ENCODE results near the gene NR2F2.

The NR2F2 gene

DNA sequence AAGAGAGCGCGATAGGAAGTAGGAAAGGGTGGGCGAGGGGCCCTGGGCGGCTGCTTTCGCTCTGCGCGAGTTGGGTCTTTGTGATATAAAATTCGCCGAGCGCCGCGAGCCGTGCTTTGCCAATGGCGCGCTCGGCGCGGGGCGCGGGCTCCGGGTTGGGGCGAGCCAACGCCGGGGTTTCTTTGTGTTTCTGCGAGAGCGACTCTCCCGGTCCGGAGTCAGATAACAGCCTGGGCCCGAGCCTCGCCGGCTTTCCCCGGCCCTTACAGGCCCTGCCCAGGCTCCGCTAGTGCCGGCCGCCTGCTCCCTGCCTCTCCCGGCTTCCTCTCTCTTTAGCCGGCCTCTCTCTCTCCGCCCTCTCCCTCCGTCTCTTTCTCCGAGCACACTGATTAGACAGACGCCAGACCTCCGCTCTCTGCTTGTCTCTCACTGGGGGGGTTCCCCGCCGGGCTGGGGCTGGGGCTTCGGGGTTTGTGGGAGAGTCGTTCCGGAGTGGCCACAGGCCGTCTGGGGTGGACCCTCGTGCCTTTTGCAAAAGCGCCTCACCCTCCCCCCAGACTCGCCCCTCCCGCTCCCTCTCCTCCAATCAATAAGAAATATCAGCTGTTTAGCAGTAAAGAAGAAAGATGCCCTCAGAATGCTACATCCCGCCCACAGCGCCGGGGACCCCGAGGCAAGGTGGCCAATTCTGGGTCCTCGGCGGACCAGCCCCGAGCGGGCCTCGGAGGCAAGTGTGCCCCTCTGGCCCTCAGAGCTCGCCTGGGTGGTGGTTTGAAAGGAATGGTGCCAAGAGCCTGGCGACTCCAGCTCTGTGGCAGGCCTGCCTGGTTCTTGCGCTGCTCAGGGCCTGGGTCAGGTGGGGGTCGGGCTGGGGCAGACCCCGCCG, 2.9 kb downstream of the NR2F2 start:
- DNase-seq, result peak in 1 of 2 experiments; percentile 53

DNA sequence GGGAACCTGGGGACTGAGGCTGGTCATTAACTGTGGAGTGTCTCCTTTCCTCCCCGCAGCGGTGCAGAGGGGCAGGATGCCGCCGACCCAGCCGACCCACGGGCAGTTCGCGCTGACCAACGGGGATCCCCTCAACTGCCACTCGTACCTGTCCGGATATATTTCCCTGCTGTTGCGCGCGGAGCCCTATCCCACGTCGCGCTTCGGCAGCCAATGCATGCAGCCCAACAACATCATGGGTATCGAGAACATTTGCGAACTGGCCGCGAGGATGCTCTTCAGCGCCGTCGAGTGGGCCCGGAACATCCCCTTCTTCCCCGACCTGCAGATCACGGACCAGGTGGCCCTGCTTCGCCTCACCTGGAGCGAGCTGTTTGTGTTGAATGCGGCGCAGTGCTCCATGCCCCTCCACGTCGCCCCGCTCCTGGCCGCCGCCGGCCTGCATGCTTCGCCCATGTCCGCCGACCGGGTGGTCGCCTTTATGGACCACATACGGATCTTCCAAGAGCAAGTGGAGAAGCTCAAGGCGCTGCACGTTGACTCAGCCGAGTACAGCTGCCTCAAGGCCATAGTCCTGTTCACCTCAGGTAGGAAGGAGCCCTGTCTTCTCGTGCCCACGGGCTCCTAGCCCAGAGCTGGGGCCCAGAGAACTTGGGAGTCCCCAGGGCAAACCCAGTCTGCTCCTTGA, 3.7 kb downstream of the NR2F2 start:
- no peak for DNase-seq

DNA sequence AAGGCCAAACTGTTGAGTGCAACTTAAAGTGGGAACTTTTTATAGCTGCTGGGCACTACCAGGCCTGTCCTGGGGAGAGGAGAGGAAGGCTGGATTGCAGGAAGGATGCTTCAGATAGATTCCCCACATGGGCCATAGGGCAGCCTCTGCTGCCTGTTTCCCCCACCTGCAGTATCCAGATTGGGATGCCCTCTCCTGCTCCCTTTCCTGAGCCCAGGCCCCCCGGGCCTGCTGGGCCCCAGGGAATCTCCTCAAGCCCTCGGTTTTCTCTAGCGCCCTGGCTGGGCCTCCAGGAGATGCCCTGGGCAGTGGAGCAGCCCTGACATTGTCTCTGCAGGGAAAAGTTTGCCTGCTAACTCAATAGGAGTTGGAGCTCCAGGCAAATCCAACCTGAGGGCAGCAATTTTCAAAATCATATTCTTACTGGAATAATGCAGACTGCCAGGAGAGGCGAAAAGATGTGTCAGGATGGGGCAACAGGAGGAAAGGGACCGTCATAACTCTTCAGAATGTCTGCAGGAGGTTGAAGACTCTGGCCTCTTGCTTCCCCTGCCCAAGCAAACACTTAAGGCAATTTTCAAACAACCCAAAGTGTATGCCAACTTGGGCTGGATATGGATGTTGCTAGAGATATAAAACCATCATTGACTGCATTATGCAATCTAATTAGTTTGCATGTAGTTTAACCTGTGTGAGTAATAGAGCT, 4.4 kb downstream of the NR2F2 start:
- DNase-seq, result peak in 1 of 2 experiments; percentile 15

DNA sequence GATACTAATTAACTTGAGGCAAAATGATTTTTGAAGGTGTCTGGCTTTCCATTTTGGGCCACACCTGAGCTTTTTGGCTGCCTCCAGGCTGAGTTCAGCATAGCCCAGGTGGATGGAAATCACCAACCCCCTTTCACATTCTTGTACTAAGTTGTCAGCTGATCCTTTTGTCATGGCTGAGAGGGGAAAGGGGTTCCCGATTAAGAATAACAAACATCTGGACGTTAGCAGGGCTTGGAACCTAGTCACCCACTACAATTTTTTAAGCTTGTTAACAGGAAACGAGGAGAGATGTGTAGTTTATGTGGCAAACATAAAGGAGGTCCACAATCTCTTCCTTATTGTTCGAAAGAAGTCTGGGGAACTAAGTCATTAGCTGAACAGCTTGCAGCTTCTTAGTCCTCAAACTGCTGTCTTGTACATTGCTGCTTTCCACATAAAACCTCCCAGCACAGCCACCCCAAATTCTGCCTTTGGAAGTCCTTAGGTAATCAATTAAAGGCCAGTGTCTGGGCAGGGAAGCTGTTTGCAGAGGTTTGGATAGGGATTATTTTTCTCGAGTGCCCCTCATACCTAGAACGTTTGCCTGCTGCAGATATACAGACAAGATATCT, 5.0 kb downstream of the NR2F2 start:
- DNase-seq, result no peak

DNA sequence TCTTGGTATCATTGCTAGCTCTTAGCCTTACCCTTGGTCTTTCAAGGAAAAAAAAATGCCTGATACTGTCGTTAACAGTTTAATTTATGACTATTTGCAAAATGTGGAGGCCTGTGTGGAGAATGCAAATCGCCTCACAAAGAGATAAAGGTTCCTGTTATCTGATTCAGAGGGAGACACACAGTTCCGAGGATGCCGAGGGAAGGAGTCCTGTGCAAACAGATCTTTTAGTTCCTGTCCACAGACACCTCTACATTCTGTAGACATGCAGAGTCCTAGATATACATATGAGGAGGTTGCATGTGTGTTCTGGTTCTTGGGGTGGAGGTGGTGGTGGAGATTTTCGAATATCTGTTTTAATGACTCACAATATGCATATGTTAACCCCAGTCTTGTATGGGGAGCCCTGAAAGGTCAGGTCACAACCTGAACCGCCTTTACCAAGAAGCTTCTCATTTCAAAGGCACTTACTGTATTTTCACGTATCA, 5.7 kb downstream of the NR2F2 start:
- DNase-seq, result no peak

DNA sequence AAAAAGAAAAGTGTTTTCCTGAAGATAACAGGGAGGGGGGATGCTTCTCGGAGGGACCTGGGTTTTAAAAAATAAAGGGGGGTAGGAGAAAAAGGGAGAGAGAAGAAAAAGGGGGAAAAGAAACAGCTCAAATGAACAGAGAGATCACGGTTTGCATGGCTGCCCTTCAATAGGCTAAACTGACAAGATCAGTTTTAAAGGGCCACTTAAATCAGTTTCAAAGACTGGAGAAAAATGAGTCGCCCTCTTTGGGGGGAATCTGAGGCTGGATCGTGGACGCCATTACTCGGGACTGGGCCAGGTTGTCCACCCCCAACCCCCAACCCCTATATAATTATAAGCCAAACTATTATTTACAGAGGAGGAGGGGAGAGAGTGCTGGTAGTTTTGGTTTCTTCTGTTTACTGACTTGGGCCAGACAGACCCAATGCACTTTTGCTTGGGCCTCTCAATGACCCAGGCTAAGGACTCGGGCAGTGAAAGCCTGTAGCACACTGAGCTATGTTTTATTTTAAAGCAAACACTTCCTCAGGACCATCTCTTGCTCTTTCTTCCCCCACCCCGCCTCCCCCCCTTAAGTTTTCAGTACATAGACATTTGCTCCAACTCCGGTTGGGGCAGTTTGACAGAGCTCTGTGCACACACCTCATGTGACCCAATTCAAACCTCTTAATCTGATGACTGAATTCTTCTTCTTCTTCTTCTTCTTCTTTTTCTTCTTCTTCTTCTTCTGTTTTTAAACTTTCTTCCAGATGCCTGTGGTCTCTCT, 6.3 kb downstream of the NR2F2 start:
- peak in 1 of 2 experiments; percentile 71 for DNase-seq

DNA sequence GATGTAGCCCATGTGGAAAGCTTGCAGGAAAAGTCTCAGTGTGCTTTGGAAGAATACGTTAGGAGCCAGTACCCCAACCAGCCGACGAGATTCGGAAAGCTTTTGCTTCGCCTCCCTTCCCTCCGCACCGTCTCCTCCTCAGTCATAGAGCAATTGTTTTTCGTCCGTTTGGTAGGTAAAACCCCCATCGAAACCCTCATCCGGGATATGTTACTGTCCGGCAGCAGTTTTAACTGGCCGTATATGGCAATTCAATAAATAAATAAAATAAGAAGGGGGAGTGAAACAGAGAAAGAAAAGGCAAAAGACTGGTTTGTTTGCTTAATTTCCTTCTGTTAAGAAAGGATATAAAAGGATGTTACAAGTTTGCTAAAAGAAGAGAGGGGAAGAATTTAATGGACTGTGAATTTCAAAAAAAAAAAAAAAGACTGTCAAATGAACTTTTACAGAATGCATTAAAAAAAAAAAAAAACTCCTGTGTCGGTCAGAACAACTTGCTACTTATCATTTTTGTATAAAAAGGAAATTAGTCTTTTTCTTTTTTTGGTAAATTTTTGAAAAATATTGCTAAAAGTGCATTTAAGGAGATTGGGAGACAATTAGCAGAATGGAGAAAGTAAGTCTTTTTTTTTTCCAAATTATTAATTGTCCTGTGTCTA, 7.0 kb downstream of the NR2F2 start:
- peak in 1 of 2 experiments; percentile 40 for DNase-seq

DNA sequence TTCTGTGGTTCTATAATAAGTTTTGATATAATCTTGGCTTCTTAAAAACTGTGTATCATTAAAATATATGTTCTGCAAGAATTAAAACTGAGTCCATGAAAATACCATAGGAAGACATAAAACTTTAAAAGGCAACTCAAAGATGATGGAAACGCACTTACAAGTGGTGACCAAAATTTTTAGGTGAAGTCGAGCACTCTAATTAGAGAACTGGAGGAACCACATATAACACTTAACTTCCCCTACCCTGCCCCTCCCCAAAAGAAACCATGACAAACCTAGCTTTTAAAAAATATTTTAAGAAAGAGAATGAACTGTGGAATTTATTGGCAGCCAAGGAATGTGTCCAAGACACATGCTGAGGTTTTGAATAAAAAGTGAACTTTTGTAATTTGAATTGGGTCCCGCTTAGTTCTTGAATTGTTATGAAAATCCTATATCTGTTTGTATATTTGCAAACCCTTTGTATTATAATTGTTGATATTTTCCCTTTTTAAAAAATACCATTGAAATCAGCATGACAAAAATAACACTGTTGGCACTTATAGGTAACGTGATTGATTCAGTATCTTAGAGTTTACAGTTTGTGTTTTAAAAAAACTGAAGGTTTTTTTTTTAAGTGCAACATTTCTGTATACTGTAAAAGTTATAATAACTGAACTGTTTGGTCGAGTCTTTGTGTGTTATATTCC, 7.7 kb downstream of the NR2F2 start:
- DNase-seq, result peak in 1 of 2 experiments; percentile 46

DNA sequence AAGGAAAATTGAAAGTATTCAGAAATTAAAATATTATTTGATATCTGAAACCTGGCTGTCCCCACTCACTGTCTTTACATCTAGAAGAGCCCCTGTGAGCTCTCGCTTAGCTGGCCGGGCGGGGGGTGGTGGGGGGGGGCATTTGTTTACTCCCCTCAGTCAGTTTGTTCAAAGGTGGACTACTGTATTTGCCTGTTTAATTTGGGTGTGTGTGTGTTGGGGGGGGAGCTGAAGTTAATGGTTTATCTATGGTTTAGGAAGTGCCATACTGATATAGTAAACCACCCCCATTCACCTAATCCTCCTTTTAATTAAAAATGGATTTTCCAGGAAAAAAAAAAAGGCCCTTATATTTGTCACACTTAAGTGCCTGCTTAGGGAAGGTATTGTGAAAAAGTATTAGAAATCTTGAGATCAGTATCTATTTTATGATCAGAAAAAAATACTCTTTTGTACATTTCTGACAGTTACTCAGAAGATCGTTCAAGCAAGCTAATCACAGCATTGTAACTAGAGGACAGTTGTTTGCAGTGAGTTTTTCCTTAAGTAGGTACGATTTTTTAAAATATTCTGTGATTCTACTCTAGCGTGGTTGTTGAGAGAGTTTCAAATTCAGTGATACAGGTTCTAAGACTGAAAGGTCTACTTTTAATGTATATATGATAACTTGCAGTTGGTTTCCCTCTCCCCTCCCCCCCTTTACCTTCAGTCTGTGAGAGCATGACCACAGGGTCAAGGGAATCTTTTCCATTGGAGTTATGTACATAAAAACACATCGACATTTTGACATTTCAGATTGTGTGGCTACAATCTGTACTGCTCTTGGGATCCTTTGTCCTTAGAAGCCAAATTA, 8.5 kb downstream of the NR2F2 start:
- peak in 1 of 2 experiments; percentile 57 for DNase-seq

DNA sequence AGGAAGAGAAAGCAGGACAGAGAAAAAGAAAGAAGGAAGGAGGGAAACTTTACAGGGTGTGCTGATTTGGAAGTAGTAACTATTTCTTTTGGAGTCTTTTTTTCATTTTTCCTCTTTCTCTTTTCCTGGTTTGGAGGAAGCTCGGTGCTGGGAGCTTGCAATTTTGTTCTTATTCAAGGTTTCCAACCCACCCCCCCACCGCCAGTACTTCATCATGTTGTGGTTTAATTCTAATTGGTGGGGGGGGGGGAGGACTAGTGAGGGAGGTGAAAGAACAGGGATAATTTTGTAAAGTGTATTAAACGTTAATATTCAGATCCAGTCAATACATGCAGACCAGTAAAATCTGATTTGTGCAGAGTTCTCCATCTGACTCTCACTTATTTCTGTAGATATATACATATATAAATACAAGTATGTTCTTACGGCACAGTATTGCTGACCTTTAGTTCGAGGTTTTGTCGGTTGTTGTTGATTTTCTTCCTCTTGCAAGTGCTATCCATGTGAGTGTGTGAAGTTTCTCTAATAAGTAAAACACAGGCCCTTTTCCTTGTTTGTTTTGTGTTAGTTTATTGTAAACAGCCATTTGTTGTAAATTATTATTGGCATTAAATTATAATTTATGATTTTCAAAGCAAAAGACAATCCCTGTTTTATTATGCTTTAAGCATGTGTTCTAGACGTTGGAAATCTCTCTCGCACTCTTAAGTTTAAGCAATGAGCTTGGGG, 9.3 kb downstream of the NR2F2 start:
- DNase-seq, result peak in 1 of 2 experiments; percentile 37

DNA sequence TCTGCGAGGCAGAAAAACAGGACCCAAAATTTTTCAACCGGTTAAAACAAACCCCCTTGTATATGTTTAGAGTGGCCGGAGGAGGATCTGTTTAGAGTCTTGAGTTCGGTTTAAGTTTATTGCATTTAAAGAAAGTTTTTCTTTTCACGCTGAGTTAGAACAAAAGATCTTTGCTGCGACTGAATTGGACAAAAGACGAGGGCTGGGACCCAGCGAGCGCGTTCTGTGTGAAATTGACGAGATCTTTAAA, 9.8 kb downstream of the NR2F2 start:
- DNase-seq, result no peak

DNA sequence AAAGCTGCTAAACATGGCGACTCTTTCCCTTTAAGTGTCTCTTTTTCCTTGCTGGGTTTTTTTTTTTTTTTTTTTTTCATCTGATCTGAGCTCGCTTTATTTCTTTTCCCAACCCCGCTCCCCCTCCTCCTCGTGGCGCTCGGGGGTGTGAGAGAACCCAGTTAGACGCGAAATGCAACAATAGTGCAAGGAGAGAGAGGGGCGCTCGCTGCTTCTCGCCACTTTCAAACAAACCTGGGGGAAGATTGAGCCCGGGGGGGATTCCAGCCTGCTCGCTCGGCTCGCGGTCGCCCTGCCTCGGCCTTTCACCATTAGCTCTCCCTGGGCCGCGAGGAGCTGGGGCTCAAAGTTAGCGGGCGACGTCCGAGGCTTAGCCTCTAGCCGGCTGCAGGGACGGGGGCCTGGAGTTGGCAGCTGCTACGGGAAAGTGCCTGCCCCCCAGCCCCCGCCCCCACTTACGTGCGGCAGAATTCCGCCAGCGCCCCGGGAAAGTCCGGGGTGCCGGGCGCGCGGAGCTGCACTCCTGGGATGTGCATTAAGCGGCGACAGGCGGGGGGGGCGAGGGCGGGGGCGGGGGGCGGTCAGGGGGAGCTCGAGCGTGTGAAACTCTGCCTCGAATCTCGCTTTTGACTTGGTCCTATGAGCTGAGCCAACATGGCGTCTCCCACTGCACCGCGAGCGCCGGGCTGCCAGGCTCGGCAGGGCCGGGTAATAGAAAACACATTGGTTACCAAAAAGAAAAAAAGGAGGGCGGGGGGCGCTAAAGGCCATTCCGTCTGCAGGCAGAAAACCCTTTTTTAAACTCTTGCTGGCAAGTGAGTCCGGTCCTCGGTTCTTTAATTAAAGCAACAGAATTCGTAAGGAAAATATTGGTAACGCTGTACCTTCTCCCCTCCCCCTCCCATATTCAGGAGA, 10.4 kb downstream of the NR2F2 start:
- peak; percentile 48 to 76 for DNase-seq

DNA sequence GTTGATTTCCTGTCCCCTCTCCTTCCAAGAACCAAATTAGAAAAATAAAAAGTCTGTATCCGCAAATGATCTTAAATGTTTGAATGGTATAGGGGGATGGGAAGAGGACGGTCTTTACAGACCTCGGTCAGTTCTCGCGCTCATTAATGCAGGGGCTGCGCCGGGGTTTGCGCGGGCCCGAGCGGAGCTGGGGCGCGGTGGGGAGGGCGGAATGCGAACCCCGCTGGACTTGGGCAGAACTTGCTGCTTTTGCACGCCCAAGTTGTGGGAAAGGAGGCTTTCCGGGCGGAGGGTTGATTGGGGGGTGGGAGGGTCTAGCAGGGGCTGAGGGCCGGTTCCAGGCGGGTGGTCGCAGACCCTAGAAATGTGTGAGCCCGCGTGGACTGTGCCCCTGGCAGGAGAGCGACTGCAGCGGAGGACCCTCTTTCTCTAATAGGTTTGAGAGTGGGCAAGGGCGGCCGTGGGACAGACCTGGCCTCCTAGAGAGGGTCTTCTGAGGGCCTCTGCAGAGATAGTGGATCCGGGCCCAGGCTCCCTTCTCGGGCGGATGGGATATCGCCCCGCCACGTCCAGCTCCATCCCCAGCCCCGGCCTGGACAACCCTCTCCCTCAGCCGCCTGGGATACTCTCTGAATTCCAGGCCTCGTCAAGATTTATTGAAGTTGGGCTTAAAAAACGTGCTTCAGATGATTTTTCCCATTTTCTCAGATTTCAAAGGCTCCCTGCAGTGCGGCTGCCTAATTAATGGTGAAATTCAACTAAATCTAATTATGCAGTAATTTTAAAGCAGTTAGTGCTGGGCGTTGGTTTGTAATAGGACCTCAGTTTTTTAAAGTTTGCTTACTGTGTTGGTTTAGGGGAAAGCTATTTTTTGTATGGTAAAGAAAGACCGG, 11.3 kb downstream of the NR2F2 start:
- DNase-seq, result no peak

DNA sequence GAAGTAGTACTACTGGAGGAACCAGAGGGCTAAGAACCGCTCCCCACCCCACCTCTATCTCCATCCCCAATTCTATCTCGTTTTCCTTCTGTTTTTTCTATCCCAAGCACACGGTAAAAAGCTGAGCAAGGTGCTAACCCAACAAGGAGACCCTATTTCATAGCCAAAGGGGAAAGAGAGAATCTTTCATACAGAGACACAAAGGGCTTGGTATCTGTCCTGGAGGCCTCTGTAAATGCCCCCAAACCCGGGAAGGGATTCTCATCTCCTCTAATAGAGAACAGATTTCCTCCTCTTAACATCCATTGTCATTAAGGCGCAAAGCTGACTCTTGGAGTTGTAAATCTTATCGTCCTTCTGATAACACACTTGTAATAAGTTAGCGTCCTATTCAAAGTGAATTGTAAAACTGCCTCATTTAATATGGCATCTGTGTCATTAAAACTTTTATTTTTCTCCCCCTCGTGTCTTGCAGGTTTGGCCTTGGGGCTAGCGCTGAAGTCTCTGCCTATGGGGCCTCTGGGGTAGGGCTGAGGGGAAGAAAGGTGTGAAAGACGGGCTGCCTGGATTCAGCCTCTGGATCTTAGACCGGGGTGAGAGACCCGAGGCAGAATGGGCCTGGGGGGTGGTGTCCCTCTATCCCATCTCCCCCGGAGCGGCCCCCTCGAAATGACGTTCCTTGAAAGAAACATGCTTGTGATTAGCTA, 12.1 kb downstream of the NR2F2 start:
- no peak for DNase-seq

DNA sequence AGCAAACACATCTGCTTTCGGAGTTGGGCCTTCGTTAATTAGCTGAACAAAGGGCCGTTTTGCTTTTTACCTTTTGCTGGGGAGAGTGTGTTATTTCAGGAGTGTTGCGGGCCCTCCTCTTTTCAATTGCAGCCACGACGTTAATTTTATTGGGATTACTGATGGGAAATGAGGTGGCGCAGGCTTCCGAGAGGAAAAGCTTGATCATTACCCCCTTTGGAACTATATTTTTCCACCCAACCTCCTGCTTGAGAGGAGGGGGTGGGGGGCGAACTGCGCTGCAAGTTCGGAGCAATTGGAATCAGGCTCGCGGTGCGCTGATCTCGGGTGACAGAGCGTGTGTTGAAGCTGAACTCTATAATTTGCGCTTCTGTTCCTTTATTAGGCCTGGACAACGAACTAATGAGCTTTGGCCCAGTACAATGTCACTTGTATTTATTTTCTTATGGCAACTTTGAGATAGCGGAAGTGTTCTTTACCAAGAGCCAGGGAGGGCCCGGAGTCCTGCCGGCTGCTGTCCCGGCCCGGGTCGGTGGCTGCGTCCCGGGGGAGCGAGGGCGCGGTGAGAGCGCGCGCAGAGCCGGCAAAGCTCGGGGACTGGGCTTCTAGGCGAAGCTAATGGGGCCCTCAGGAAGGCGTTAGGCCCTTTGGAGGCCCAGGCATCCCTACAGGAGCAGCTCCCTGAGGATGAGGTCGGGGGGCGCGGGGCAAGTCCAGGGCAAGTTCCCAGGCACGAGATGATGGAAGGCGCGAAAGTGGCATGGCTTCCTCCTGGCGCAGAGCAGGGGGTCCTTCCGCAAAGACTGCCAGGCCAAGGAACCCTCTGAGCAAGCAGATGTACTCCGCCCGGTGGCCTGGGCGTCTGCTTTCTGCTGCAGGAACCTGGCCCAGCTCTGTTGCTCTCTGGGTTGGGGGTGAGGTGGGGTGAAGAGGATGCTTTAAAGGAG, 12.9 kb downstream of the NR2F2 start:
- DNase-seq, result no peak
